GM12864 (cell line): ENCODE measurements around the gene ZNF275.
"Not testable (repeated sequence)": the region's sequence is repeated elsewhere in the genome, so short reads cannot be mapped to it uniquely, and the experiment has no call there.

Experiments used
- DNase-seq: peaks from one replicate; pipeline ENCODE4 v3.0.0-alpha.2; 2011; ENCODE audit warnings: low read depth
- H3K4me3 ChIP-seq: 2 replicates; pipeline ENCODE4 v1.5.1; 2011; ENCODE audit warnings: mild to moderate bottlenecking, low read depth, low read length, control low read depth
- TF ChIP-seq, protein P1 (sequence below): IDR thresholded peaks from 2 replicates; pipeline ENCODE4 v1.5.1; 2011; ENCODE audit warnings: low read depth, mild to moderate bottlenecking, moderate library complexity, low read length, control low read depth, inconsistent platforms; ENCODE audit errors: missing control alignments

ZNF275 gene

DNA sequence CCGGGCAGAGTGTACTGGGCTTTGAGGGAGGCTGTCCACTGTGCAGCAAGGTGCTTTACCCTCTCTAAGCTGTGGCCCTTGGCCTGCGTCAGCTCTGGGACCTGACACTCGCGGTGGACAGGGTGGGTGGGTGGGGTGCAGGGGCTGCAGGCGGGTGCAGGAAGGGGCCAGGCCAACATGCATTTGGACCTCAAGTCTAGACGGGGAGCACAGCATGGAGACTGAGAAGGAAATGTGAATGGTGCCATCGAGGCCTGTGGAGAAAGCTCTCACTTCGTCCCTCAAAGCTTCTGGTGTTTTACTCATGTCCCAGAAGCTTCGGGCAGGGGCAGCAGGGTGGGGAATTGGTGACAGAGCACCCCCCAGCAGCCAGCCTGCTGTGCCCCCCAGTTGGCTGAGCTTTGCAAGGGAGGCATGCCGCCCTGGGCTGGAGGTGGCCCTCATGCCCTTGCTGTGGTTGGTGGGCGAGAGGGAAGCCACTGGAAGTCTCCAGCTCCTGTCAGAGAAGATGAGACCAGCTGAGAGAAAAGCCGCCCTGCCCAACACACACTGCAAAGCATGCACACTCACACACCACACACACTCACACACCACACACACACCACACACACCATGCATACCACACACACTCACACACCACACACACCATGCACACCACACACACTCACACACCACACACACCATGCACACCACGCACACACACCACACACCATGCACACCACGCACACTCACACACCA, 54.9 kb downstream of the ZNF275 start:
- TF ChIP-seq, protein P1, sequence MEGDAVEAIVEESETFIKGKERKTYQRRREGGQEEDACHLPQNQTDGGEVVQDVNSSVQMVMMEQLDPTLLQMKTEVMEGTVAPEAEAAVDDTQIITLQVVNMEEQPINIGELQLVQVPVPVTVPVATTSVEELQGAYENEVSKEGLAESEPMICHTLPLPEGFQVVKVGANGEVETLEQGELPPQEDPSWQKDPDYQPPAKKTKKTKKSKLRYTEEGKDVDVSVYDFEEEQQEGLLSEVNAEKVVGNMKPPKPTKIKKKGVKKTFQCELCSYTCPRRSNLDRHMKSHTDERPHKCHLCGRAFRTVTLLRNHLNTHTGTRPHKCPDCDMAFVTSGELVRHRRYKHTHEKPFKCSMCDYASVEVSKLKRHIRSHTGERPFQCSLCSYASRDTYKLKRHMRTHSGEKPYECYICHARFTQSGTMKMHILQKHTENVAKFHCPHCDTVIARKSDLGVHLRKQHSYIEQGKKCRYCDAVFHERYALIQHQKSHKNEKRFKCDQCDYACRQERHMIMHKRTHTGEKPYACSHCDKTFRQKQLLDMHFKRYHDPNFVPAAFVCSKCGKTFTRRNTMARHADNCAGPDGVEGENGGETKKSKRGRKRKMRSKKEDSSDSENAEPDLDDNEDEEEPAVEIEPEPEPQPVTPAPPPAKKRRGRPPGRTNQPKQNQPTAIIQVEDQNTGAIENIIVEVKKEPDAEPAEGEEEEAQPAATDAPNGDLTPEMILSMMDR = no peak
- no peak overlapping the region for H3K4me3 ChIP-seq
- no peak for DNase-seq

DNA sequence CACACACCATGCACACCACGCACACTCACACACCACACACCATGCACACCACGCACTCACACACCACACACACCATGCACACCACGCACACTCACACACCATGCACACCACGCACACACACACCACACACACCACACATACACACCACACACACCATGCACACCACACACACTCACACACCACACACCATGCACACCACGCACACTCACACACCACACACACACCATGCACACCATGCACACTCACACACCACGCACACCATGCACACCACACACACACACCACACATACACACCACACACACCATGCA, 55.5 kb downstream of the ZNF275 start:
- not testable (repeated sequence) for H3K4me3 ChIP-seq, DNase-seq

DNA sequence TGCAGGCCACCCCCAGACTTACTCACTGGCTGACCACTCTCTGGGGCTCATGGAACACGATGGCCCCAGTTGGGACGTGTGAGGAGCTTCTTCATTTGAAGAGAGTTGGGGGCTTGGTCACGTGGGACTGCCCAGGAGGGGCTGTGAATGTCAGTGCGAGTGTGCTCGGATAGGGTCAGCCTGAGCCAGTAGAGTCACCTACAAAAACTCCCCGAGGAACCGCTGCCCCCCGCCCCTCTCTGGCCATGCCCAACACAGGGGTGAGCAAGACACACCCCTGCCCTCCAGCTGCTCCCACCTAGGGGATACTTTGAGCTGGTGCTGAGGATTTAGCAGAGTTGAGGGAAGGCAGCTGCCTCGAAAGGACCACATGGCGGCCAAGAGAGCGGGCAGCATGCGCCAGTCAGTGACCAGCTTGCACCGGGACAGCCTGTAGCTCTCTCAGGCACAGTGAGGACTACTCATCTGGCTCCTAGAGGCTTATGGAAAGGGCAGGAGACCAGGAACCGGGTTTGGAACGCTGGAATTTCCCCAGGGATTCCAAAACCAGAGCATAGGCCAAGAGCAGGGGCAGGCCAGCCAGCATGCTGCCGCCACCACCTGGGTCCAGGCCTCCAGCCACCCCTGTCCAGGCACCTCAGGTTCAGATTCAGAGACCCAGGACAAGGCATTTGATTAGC, 58.8 kb downstream of the ZNF275 start:
- no peak overlapping the region for H3K4me3 ChIP-seq
- TF ChIP-seq, protein P1 = no peak
- DNase-seq = no peak

DNA sequence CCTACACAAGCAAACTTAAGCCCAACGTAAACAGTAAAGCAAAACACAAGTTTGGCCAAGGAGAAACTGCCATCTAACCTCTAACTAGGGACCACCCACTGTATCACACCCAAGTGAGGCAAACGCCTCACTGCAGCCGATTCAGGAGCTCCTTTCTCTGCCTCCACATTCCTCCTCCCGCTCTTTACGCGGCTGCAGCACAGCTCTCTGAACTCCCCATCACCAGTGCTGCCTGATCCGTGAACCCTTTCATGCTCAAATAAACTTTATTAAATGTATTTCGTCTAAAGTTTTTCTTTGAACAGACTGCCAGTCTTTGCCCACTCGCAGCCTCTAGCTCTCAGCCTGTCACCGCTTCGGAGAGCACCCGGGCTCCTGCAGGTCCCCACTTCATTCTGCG, 60.7 kb downstream of the ZNF275 start:
- DNase-seq = no peak
- TF ChIP-seq, protein P1 = no peak
- H3K4me3 ChIP-seq = no peak overlapping the region

DNA sequence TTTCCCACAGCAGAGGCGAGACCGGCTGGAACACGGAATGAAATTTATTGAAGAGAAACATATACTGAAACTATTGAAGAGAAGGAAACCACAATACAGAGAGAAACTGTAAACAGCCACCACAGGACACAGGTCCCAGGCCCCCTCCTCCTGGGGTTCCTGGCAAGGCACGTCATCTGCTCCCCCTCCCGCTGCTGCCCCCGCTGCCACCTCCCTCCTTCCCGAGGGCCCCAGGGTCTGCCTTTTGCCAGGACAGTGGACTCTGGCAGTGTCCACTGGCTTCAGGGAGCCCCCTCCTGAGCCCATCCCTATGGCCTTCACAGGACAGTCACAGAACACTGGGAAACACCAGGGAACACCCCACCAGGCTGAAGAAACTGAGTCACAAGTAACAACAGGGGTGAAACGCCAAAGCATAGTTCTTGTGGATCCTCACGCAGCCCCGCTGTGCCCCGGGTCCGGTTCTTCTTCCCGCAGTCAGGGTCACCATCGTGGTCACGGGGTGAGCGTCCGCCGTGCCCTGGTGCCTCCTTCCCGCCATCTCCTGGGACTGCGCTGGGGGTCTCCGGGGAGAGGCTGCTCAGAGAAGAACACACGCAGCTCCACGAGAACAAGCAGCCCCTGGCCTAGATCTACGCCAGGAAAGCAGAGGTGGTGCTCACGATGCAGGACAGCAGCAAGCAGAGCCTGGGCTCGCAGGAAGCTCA, 61.8 kb downstream of the ZNF275 start:
- no peak overlapping the region for H3K4me3 ChIP-seq
- DNase-seq = no peak
- TF ChIP-seq, protein P1 = no peak

- DNase-seq = no peak
- H3K4me3 ChIP-seq = no peak overlapping the region
- TF ChIP-seq, protein P1 = no peak
Measured at GRCh38 chrX:153396320-153397195, 62.6 kb downstream of the ZNF275 start.
